ELR (cell line): ENCODE data around the gene TALDO1.

Source experiments
- DNase-seq: peaks from one replicate; pipeline ENCODE4 v3.0.0-alpha.2; 2015; ENCODE audit warnings: low read depth

The TALDO1 gene

DNA sequence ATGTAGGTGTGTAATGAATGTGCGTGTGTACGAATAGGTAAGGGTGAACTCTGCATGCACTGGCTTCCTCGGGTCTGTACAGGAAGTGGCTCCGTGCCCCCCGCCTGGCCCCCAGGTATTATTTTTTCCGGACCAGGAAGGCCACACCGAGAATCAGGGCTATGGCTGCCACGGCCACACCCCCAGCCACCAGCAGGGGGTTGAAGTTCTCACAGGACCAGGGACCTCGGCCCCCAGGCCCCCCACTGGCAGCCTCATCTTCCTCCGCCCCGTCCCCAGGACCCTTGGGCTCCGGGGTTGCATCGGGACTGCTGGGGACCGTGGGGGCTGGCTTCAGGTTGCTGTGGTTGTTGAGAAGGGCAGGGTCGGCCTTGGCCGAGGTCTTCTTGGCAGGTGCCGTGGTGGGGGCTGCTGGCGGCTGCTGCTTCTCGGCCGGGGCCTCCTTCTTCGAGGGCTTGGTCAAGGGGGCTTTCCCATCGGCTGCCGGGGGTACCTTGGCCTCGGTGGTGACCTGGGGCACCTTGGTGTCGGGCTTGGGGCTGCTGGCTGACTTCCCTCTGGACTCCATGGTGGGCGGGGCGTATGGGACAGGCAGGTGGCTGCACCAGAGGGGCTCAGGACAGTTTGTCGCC, 40.9 kb downstream of the TALDO1 start:
- DNase-seq: no peak

DNA sequence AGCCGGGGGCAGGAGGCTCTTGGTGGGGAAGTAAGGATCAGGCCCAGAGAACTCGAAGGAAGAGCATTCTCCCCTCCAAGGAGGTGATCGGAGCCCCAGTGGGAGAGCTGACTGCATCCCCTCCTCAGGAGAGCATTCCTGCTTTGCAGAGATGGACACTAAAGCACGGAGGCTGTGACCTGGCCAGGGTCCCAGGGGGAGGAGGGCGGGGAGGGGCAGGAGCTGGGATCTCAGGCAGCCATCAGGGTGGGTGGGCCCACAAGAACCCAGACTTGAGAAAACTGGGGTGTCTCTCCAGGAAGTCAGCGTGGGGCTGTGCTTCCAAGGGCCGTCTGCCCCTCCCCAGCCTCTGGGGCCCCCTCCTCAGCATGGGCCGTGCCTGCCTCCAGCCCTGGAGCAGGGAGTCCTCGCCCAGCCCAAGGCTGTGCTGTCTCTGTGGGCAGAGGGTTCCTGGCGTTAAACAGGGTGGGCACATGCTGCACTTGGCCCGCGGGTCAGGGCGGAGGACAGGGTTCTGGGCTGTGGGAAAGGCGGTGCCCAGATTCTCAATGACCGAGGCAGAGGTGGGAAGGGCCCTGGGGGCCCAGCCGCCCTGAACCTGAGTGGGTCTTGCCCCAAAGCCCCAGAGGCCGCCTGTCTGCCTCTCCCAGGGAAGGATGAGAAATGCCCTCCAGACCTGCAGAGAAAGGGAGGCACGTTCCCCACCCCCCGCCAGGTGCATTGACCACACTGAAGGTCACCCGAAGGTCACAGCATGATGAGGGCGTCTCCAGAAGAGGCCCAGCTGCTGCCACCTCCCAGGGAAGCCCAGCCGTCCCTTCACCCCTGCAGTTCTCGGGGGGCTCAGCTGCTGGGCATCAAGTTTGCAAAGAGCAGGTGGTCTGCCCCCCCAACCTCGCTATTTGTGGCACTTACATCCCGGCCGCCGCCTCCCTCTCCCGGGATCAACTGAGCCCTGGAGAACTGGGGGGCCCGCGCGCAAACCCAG, 42.0 kb downstream of the TALDO1 start:
- DNase-seq: no peak

DNA sequence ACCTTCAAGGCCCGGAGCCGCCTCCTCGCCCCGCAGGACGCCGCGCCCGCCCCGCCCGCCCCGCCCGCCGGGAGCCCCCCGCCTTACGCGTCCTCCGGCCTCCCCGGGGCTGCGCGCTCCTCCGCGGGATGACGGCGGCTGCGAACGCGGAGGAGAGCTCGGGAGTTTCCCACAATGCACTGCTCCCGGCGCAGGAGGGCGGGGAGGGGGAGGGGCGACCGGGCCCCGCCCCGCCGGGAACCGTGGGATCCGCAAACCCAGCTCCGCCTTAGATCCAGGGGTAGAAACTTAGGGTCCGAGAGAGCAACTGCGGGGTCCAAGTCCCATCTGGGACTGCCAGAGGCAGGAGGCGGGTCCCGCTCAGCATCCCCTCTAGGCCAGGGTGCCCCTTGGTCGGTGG, 42.7 kb downstream of the TALDO1 start, which contains the start of gene CEND1:
TSS of gene CEND1 (minus strand) at position 148 of the 400 bp plus-strand sequence. CDS start 1,514 bp downstream, outside the sequence.
- peak; percentile 62 for DNase-seq

DNA sequence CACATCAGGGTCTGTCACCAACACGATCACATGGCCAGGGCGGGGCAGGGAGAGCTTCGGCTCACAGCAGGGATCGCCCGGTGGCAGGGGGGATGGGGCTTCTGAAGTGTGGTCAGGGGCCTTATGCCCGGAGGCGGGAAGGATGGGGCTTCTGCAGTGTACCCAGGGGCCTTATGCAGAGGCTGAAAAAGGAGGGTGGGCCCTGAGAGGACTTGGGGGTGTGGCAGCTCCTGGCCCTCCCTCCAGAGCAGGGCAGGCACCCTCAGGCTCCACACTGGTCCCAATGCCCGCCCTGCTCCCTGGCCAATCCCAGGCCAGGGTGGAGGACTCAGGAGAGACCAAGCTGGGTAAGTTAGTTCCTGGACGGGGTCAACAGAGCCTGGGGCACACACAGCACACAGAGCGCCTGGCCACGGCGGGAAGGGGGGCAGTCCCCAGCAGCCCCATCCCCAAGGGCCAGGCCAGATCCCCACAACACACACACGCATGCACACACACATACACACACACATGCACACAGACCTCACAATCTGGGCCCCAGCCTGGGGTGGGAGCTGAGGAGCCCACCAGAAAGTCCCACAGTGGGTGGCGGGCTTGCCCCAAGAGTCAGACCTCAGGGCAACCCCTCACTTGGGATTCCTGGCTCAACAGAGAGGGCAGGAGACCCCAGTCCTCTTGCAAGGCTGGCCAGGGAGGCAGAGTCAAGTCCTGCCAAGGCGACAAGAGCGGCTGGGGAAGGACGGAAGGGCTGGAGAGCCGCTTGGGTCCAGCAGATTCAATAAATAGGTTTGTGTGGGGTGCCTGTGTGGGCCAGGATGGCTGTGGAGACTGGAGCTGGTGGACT, 43.7 kb downstream of the TALDO1 start:
- peak; percentile 47 for DNase-seq

DNA sequence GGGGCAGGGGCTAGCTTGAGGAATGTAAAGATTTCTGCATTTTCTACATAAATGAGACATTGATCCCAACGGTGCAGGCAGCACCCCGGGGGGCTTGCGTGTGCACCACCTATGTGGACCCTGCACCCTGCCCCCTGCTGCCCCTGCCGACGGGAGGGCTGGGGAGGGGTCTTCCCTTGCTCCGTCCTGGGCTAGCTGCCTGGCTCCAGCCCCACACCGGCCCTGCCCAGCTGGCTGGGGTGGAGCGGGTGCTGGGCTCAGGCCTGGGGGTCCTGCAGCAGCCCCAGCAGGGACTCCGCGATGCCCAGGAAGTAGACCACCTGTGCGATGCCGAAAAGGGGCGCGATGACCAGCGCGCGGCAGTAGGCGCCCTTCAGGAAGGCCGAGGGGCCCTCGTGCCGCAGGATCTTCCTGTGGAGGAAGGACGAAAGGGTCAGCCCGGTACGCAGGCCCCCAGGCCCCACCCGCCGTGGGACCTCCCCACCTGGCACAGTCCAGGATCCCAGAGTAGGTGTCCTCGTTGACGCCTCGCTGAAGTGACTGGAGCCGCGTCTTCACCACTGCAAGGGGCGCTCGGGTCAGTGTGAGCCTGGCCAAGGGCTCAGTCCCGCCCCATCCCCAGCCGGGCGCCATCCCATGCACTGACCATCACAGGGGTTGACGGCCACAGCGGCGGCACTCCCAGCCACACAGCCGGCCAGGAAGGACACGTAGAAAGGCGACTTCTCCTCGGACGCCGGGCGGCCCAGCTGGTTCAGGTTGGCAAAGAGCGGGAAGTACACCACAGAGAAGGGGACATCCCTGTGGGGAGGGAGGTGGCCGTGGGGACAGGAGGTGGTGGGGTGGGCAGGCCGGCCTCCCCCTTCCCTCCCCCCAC, 44.6 kb downstream of the TALDO1 start:
- DNase-seq: no peak

DNA sequence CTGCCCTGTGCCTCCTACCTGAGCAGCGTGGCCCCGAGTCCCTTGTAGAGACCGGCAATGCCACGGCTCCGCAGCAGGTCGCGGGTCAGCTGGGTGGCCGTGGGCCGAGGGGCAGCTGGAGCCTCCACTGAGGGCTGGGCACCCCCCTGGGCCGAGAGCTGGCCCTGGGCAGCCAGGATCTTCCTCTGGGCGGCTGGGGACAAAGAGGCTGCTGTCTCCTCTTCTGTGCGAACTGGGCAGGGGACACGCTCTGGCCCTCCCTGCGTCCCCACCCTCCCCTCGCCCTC, 45.2 kb downstream of the TALDO1 start:
- no peak for DNase-seq

DNA sequence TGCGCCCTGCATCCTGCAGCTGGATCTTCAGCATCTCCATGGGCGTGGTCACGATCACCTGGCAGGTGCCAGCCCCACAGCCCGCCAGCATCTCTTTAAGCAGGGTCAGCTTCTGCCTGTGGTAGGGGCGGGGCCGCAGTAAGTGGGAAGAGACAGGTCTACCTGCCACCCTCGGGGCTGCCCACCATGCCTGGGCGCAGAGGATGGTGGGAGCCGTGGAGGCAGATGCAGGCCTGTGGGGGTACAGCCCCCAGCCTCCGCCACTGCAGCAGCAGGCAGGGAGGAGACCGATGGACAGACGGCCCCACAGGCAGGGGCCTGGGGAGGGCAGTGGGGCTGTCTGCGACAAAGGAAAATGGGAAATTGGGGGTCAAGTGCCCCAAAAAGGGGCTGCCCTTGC, 45.6 kb downstream of the TALDO1 start:
- no peak for DNase-seq

DNA sequence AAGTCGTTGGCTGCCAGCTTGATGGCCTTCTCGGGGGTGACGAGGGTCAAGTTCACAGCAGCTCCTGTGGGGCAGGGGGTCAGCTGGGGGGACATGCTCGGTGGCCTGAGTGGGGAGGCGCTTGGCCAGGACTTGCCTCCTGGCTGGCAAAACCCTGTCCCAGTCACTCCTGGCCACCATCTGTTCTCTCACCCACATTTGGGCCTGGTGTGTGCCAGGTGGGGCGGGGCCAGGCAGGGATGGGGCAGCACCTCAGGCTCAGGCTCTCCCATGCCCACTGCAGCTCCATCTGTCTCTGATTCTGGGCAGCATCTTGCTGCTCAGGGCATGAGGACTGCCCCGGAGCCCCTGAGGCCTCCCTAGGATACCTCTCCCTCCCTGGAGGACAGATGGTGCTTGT, 46.3 kb downstream of the TALDO1 start:
- DNase-seq: no peak

DNA sequence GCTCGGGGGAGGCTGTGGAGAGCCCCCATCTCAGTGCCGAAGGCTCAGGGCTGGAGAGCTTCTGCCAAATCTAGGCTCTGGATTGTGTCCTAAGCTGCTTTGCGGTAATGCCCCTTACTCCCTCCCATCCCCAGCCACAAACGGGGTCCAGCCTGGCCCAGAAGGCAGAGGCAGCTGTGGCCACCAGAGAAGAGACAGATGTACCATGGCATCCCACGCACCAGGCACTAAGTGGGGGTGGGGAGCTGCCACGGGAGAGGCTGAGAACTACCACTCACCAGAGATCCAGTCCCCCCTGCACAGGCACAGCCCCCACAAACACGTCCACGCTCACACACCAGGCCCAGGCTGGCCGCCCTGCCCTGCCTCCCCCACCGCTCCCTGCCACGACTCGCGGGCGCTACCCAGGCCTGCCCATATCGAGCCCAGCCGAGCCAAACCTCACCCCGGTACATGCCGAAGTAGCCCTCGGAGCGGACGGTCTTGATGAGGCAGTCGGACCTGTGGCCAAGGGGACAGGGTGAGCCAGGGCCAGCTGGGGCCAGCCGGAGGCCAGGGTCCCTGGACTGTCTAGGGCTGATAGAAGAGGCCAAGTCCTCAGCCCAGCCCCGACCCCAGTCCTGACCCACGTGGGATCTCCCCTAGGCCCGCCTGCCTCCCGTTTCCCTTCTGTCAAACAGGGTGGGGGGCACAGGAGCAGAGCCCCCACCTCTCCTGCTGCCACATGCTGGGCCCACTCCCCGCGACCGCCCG, 46.9 kb downstream of the TALDO1 start:
- DNase-seq: no peak

DNA sequence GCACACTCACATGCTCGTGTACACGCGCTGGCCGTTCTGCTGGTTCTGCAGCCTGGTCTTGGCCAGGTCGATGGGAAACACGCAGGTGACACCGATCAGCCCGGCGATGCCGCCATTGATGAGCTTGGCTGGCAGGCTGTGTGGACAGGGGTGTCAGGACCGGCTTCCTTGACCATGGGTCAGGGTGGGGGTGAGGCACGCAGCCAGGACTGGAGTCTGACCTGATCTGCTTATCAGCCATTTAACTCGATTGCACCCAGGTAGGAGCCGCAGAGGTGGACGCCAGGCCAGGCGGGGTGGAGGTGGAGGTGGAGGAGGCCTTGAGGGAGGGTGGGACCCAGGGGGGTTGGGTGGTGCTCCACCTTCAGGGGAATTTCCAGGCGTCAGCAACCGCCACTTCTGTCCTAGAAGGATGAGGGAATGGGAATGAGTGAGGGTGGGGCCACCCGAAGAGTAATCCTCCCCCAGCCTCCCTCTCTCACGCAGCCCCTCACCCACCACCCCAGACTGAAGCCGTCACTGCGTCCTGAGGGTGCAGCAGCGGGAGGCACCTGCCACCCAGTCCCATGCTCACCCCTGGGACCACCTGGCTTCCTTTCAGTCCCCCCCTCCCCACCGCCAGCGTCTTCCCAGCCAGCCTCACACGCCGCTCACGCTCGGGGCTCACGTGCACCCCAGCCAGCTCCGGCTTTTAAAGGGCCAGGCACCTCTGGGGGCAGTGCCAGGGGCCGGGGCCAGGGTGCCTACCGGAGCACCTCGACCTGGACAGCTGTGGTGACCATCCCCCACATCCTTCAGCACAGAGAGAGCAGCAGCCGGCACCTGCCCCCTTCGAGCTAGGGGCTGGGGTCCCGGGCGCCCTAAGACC, 47.7 kb downstream of the TALDO1 start:
- peak; percentile 43 for DNase-seq

DNA sequence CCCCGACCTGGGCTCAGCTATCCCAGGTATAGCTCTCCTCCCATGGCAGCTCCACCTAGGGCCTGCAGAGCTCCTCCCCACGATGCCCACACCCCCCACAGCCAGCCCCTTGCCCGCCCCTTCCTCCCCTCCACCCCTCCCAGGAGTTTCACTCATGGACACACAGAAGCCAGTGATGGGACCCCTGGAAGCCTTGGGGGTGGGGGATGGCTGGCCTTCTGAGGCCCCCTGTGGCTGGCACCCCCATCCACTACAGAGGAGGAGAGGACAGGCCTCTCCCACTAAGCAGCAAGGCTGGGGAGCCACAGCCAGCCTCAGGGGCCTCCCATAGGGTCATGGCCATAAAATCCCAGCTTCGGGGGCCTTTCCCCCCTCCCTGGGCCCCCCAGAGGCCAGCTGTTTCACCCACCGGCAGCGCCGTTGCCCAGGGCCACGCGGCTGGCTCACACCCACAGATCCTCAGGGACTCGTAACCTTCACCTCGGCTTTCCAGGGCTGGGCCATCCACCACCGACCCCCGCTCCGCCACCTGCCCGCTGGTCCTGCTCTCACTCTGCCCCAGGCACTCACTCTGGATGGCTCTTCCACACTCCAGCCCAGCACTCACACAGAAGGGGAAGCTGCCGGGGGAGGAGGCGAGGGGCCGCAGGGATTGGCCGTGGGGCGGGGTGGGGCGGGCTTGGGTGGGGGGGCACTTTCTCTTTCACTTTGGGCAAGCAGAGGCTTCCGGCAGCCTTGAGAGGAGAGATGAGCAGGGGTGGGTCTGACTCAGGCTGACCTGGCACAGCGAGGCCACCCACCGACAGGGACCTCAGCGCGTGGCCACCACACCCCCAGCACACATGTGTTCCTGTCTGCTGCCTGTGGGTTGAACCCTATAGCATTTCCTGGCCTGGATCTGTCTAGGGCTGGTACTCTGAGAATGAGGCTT, 48.6 kb downstream of the TALDO1 start:
- peak; percentile 95 for DNase-seq

DNA sequence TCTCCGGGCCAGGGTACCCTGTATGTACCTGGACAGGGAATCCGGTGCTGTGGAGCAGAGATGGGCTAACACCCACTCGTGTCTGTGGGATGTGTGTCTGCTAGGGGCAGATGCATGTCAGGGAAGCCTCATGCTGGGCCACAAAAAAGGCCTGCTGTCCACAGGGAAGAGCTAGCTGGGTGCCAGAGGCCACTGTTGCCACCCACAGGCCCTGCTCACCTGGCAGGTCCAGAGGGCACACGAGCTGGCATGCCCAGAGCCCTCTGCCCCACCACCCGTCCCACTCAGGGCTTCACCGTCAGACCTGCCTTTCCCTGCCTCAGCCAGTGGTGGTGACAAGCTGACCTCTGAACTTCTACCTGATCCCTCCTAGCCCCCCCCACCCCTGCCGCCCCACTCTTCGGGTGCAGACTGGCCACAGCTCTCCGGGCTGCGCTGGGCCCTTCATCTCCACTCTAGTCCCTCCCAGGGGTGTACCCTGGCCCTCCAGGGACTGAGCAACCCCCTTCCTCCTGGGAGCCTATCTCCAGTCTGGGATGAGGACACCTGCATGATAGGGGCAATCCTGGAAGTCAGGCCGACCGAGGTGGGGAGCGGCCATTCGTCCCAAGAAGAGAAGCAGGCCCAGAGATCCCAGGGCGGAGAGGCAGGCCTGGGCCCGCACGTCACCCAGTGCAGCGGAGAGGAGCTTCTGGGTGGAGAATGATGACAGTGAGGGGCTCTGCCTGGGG, 49.5 kb downstream of the TALDO1 start:
- no peak for DNase-seq

DNA sequence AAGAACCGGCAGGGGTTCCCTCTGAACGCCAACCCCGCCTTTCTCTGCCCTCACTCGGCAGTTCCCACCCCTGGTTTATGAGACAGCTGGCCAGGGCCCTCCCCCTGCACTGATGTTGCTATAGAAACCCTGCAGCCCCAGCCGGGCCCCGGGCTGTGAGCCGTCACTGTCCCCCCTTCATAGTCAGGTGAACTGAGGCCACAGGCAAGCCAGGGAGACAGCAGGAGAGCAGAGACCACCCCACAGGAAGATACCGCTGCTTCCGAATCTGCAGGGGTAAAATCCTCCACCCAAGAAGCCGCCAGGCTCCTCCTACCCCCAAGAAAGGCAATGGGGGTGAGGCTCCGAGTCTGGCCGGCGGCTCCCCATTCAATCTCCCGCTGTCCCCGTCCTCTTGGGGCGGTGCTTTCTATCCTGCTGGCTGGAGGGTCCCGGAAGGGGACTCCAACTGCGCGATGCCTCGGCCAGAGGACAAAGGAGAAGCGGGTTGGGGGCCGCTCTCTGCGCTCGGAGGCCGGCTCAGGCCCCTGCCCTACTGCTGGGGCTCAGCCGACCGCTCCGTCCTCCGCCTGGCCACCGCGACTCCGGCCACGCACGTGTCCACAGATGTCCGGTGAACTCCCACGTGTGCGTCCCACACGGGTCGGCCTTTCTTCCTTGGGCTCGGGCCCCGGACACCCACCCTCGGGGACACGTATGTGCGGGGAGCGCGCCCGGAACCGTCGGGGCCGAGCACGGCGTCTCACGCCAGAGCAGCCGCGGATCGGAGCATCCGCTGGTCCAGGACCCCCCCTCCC, 50.2 kb downstream of the TALDO1 start:
- peak; percentile 86 for DNase-seq

DNA sequence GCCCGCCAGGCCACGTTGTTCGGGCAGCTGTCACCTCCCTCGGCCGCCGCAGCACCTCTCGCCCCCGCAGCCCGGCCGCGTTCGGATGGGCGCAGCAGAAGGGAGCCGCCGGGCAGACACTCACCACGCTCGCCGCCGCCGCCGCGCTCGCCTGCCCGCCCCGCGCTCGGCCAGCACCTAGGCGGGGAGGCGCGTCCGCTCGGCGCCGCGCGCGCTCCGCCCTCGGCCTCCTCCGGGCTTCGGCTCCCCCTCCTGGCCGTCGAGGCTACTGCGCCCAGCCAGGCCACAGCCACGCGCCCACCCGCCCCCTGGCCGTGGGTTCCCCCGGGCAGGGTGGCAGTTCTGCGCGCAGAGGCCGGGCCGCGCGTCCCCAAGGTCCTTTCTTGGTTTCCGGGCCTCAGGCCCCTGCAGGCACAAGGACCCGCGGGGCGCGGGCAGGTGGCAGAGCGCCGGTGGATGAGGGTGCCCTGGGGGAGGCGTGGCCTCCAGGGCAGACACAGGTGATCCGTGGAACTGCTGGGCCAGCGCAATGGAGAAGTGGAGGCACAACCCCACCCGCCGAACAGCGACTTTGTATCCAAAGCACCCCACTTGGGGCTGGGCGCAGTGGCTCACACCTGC, 50.9 kb downstream of the TALDO1 start, which contains the start of gene SLC25A22:
TSS of gene SLC25A22 (minus strand) at position 189 of the 621 bp plus-strand sequence. CDS start 3,275 bp downstream, outside the sequence.
- DNase-seq: peak; percentile 86

DNA sequence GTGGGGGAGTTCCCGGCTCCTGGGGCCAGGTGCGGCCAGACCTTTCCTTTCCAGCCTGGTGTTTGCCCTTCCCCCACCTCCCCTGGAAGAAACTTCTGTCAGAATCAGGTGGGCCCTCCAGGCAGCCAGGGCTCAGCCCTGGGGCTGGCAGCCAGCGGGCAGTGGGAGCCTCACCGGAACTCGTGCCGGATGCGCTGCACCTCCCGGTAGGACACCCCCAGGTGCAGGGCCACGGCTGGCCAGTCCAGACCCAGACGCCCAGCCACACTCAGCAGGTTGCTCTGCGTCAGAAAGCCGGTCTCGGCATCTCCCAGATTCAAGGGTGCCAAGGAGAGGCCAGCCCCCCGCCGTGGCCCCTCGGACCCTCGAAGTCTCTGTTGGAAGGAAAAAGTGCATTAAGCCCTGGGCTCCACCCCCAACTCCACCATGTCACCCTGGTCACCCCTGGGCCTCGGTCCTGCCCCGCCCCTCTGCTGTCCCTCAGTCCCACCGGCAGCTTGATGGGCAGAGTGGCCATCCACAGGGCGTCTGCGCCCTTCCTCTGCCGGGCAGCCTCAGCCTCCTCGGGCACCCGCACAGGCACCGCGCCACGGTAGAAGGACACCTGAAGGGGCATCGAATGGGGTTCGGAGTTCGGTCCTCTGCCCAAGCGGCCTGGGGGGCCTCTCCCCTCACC, 52.5 kb downstream of the TALDO1 start:
- no peak for DNase-seq

DNA sequence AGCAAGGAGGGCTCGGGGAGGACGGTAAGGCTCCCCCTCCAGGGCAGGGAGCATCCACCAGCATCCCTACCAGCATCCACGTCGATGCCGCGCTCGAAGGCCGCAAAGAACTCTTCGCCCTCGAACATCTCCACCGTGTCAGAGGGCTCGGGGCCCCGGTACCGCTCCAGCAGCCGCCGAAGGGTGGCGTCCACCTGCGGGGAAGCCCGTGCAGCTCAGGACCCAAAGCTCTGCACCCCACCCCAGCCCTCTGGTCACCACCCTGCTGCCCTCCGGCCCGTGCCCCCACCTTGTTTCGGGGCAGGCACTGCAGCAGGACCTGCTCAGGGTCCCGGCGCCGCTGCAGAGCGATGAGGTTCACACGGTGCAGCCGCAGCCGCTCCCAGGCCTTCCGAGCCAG, 53.2 kb downstream of the TALDO1 start:
- DNase-seq: no peak
